Measurements from ENCODE around the gene B3GNT5. TPM values are rescaled to one million over a fixed set of nuclear protein-coding genes. Genes with fewer than 3 reads are reported as not detected.

B3GNT5 gene
- polyA plus RNA-seq, 3 donors: 14.1 to 17.7 (median 14.2) TPM

GRCh38 chr3:183247011-183247589 is 6.0 kb upstream of the B3GNT5 start:
- H3K9me3 Mint-ChIP-seq: peaks cover 9 to 18% (median 13%) of the 10 kb centered on the region in 7 donors
- no peak overlapping the region for H3K27ac Mint-ChIP-seq
- Histone ChIP-seq H3K4me3 (replicated peaks in 1 of 3; ENCODE audit: low read depth in 2 of 3, low read length in 3 of 3) (no peak overlapping the region), H3K79me2 (ENCODE audit: insufficient read depth, low read length) (no peaks in the 10 kb centered on the region), H3K27me3 (ENCODE audit: control insufficient read depth in 2 of 2, insufficient read depth in 2 of 2, low read length in 2 of 2) (no peaks in the 10 kb centered on the region), H3K9me3 (replicated peaks in 1 of 2; ENCODE audit: control insufficient read depth in 1 of 2, insufficient read depth in 1 of 2, low read length in 2 of 2) (peaks cover 8 to 12% of the 10 kb centered on the region in 2 donors), H3K27ac (ENCODE audit: low read depth in 1 of 2, low read length in 2 of 2) (no peak overlapping the region), H2AFZ (ENCODE audit: insufficient read depth, low read depth, low read length, poor library complexity, severe bottlenecking) (no peak overlapping the region), H3K4me2 (replicated peaks; ENCODE audit: extremely low read depth, low read length, poor library complexity, severe bottlenecking) (no peak overlapping the region), H3K4me1 (ENCODE audit: control insufficient read depth in 1 of 2, insufficient read depth in 2 of 2, low read length in 2 of 2) (peaks cover 32 to 37% of the 10 kb centered on the region in 2 donors), H4K20me1 (ENCODE audit: insufficient read depth, low read length) (no peaks in the 10 kb centered on the region), H3K9ac (ENCODE audit: insufficient read depth, low read length, poor library complexity, severe bottlenecking) (no peak overlapping the region), H3K36me3 (replicated peaks in 1 of 2; ENCODE audit: control insufficient read depth in 1 of 2, insufficient read depth in 2 of 2, low read length in 2 of 2) (no peaks in the 10 kb centered on the region)
- no peak for DNase-seq
- peaks cover 2 to 3% (median 2%) of the 10 kb centered on the region in 3 donors for H3K27me3 Mint-ChIP-seq (ENCODE audit: low read depth in 3 of 3)
- no peak overlapping the region for H3K4me3 Mint-ChIP-seq
- TF ChIP-seq CTCF (IDR thresholded peaks at IDR 0.05): no peak
- 91% methylated on average over 3 of the region's 6 CpGs for WGBS (ENCODE audit: insufficient coverage)
- intact Hi-C loops (cut with micrococcal nuclease): no loop called here
- peaks cover 32% of the 10 kb centered on the region for H3K4me1 Mint-ChIP-seq
- H3K36me3 Mint-ChIP-seq: peaks cover 5 to 13% of the 10 kb centered on the region in 2 donors

GRCh38 chr3:183249006-183249718 is 3.9 kb upstream of the B3GNT5 start:
- Histone ChIP-seq H3K27ac (ENCODE audit: low read depth in 1 of 2, low read length in 2 of 2) (no peak overlapping the region), H3K4me3 (replicated peaks in 1 of 3; ENCODE audit: low read depth in 2 of 3, low read length in 3 of 3) (no peak overlapping the region), H3K27me3 (ENCODE audit: control insufficient read depth in 2 of 2, insufficient read depth in 2 of 2, low read length in 2 of 2) (no peaks in the 10 kb centered on the region), H3K9me3 (replicated peaks in 1 of 2; ENCODE audit: control insufficient read depth in 1 of 2, insufficient read depth in 1 of 2, low read length in 2 of 2) (no peaks in the 10 kb centered on the region), H4K20me1 (ENCODE audit: insufficient read depth, low read length) (no peaks in the 10 kb centered on the region), H3K4me1 (ENCODE audit: control insufficient read depth in 1 of 2, insufficient read depth in 2 of 2, low read length in 2 of 2) (peaks cover 27 to 35% of the 10 kb centered on the region in 2 donors), H3K9ac (ENCODE audit: insufficient read depth, low read length, poor library complexity, severe bottlenecking) (no peak overlapping the region), H3K4me2 (replicated peaks; ENCODE audit: extremely low read depth, low read length, poor library complexity, severe bottlenecking) (no peak overlapping the region), H3K79me2 (ENCODE audit: insufficient read depth, low read length) (peaks cover 14% of the 10 kb centered on the region), H2AFZ (ENCODE audit: insufficient read depth, low read depth, low read length, poor library complexity, severe bottlenecking) (no peak overlapping the region), H3K36me3 (replicated peaks in 1 of 2; ENCODE audit: control insufficient read depth in 1 of 2, insufficient read depth in 2 of 2, low read length in 2 of 2) (no peaks in the 10 kb centered on the region)
- H3K27ac Mint-ChIP-seq: peak overlapping the region in 1 of 7 donors; percentile 27
- H3K36me3 Mint-ChIP-seq: peaks cover 0 to 2% of the 10 kb centered on the region in 2 donors
- intact Hi-C loops (cut with micrococcal nuclease): no loop called here
- H3K4me3 Mint-ChIP-seq: no peak overlapping the region
- H3K4me1 Mint-ChIP-seq: peaks cover 33% of the 10 kb centered on the region
- peaks cover 0 to under 1% (median 0%) of the 10 kb centered on the region in 7 donors for H3K9me3 Mint-ChIP-seq
- DNase-seq: no peak
- no peak for TF ChIP-seq CTCF (IDR thresholded peaks at IDR 0.05)
- 73% methylated on average over 5 of the region's 6 CpGs for WGBS (ENCODE audit: insufficient coverage)
- H3K27me3 Mint-ChIP-seq (ENCODE audit: low read depth in 3 of 3): peaks cover 2 to 5% (median 3%) of the 10 kb centered on the region in 3 donors

Data from CD14-positive monocyte (primary cell).